Dermis lymphatic vessel endothelial cell (primary cell): Measurements from ENCODE around the gene CD58. TPM values are rescaled to one million over a fixed set of nuclear protein-coding genes. Genes with fewer than 3 reads are reported as not detected.

Source experiments
- total RNA-seq: library from RNA; depleted of rRNA; stranded (reverse); fragments of >200 nt; gene quantifications from 2 replicates; pipeline ENCODE4 v1.2.1, GENCODE V29; 2014

The CD58 gene
- total RNA-seq: 29.5 and 30.3 TPM in 2 replicates

GRCh38 chr1:116570358-116571214 lies at the start of gene CD58:
Gene CD58, minus strand, starts transcription at chr1:116571026. Its CDS starts 54 bp downstream, at chr1:116570972.

Other genes with a start within 250 kb of the CD58 start
- gene ATP1A1, start 197.8 kb downstream of the CD58 start, total RNA-seq: 142 and 157 TPM in 2 replicates
- gene IGSF3, start 96.7 kb upstream of the CD58 start, total RNA-seq: 40.5 and 56.0 TPM in 2 replicates
- not detected in 2 replicates for gene CD2, start 183.4 kb upstream of the CD58 start, total RNA-seq